Stromal cell of bone marrow (primary cell): ENCODE results near the gene IMMT.
"Not testable (repeated sequence)": the region's sequence is repeated elsewhere in the genome, so short reads cannot be mapped to it uniquely, and the experiment has no call there.

Experiments used
- DNase-seq: peaks from one replicate; pipeline ENCODE4 v3.0.0-alpha.2; 2012; ENCODE audit warnings: low read depth

The IMMT gene

GRCh38 chr2:86195055-86195807 lies at the start of gene IMMT:
Gene IMMT, minus strand, starts transcription at chr2:86195462. Its CDS starts 80 bp downstream, at chr2:86195382.
- peak; percentile 94 for DNase-seq

- DNase-seq = not testable (repeated sequence)
Measured at GRCh38 chr2:86244781-86245180, 49.5 kb upstream of the IMMT start.

DNA sequence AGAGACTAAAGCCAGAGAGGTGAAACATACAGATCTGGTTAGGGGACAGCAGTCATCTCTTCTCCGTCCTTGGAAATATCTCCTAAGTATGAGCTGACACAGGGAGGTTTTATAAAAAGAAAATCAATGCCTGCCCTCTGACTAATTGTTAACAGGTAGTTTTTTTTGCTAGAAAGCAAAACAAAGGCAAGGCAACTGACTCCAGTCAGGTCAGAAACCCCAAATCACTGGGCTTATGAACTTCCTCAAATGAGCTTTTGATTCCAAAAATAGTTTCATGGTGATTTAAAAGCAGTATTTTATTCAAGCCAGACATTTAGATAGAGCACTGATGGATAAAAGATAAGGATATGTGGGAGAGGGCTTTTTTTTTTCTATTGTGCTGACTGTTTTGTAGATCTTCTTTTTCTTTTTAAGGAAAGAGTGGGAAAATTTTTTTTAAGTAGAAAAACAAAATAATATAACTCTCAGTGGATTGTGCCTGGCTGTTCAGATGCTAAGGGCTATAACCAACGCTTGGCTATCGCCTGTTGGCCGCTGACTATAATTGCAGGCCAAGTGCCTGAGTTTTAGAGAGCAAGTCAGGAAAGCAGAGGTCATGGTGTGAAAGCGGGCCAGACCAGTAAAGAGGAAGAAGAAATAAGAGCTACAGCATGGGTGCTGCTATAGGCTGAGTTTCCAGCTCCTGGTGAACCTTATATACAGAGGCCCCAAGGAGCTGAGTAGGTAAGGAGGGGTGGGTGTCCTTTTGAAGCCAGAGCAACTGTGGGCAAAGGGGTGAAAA lies 48.9 kb upstream of the IMMT start:
- DNase-seq = no peak

- DNase-seq = no peak
Measured at GRCh38 chr2:86243272-86243671, 48.0 kb upstream of the IMMT start.

DNA sequence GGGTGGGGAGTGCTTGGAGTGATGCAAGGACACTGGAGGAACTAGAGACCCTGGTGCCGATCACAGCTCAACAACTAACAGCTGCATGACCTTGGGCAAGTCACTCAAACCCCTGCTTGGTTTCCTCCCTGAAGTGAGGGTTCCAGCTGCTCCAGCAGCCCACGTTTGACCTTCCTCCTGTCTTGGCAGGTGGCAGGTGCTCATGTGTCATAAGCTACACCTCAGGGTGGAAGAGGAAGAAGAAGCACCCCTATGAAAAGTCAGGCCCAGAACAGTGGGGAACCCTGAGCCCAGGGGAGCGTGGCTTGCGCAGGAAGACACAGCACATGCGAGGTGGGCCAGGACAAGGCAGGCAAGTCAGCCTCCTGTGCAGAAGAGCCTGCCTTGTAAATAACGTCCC lies 46.3 kb upstream of the IMMT start:
- DNase-seq = no peak

- DNase-seq = no peak
Measured at GRCh38 chr2:86240251-86240650, 45.0 kb upstream of the IMMT start.

- DNase-seq = no peak
Measured at GRCh38 chr2:86239745-86240144, 44.5 kb upstream of the IMMT start.

DNA sequence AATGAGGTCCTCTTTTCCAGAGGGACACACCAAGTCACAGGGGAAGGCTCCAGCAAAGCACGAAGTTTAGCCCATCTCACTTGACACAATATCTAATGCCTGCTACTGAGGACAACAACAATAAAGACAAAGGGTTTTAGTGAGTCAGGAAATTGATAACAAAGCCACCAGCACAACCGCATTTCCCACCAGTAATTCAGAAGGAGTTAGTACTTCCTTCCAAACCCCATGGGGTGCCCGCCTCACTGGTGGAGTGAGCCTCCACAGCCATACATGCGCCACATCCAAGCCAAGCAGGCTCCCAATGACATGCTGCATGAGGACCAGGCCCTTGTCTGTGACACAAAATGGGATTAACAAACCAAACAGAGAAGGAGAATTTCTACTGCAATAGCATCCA lies 44.1 kb upstream of the IMMT start:
- DNase-seq = no peak

DNA sequence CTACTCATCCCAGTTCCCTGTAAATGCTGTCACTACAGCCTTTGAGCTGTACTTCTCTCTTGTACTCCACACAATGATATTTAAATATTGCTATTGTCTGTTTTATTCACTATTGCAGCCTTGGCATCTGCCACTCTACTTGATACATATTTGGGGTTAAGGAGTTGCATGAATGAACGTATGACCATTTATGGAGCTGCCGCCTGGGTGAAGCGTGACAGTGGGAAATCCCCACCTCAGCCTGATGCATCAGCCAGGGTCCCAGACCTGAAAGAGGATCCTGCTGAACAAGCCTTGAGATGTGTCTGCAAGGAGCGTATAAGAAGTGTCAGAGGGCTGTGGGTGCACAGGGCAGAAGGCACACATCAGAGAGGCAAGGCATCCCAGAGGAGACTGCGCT lies 43.1 kb upstream of the IMMT start:
- no peak for DNase-seq

DNA sequence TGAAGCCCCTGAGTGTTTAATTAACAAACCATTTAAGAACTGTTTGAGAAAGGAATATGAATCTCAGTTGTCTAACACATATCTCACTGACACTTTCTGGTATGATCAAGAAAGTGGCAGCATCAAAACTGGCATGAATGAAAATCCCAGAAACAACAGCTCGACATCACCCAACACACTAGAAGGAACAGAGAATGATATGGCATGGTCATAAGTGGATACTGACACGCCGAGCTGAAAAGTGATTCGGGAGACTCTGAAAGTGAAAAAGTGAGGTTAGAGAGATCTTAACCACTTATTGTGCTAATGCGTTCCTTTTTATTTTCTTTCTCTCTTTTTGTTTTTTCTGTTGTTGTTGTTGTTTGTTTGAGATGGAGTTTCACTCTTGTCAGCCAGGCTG lies 41.9 kb upstream of the IMMT start:
- DNase-seq = no peak

DNA sequence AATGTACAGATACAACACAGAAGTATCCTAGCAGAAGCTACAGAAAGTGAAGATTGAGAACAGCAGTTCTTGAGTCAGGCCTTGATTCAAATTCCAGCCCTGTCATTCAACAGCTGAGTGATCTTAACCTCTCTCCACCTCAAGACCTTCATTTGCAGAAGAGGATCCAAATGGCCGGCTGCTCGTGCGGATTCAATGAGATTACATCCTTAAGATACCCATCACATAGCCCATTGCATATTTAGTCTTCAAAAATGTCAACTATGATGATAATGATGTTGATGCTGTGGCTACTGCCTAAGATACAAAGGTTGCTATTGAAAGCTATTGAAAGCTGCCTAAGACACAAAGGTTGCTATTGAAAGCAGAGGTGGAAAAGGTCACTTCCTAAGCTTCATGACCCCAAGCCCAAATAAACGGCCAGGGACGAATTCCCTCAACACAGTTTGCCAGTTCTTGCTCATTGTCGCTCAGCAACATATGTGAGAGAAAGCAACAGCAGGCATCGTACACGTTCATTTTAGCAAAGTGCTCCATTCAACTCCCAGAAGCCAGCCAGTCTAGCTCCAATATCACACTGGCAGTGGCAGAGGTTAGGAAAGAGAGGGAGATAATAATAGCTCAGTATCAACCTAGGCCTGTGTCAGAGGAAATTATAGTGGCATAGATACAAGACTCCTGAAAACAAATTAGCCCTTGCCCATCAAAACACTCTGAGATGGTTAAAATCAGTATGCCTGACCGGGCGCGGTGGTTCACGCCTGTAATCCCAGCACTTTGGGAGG lies 40.1 kb upstream of the IMMT start:
- DNase-seq = no peak

GRCh38 chr2:86234563-86235131 lies 39.4 kb upstream of the IMMT start:
- no peak for DNase-seq

DNA sequence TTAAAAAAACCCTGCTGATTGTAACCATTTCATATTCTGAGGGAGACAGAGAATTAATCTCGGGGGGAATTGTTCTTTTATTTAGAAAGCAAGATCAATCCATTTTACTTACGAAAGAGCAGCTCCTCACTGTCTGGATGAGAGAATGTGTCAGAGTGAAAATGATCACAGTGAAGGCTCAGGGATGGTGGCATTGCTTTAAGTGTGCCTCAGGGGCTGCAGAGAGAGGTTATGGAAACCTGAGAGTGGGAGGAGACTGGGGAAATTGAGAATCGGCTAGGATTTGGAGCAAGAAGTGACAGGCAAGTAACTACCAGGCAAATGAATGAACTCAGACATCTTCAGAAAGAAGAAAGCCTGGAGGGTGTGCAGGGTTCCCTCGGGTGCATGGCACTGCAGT lies 38.2 kb upstream of the IMMT start:
- DNase-seq = no peak

GRCh38 chr2:86232910-86233309 lies 37.6 kb upstream of the IMMT start:
- DNase-seq = no peak

DNA sequence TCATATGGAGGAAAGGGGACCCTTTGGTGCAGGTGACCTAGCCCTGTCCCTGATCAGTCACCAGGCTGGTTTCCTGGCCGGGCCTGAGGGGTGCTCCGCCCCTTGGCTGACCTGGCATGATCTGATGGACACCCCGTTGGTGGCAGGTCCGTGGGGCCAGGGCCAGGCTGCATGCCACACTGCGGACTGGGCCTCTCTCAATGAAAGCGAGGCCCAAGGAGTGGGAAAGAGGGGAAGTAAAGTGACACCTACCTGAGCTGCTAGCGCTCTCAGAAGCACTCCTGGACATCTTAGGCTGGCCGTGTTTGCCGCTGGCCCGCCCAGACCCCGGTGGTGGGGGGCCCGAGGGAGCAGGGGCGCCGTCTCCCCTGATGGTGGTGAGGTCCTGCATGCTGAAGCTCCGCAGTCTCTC lies 37.1 kb upstream of the IMMT start:
- no peak for DNase-seq

DNA sequence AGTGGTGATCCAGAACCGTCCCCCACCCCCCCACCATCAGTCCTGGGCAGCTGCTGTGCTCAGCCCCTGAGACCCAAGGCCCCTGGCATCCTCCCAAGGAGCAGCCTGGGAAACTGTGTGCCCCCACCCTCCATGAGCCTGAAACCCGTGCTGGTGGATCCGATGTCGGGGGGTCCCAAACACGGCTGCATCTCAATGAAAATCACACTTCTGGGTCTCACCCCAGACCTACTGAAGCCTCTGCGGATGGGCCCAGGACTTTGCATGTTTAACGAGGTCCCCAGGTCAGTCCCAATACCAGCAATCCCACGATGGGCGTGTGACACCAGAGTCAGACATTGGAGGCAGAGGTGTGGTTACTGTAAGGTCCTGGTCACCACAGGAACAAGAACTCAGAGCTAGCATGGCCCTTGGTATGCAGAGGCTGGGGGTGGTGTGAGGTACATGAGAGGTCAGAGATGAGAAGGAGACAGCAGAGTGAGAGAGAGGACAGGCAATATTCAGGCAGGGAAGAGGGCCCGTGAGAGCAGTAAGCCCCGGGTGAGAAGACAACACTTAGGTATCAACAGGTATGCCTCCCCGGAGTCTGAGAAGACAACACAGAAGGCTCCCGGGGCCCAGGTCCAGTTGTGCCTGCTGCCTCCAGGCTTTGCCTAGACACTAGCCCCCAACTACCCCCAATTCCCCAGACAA lies 36.6 kb upstream of the IMMT start:
- DNase-seq = no peak

- DNase-seq = no peak
Measured at GRCh38 chr2:86230961-86231360, 35.7 kb upstream of the IMMT start.

DNA sequence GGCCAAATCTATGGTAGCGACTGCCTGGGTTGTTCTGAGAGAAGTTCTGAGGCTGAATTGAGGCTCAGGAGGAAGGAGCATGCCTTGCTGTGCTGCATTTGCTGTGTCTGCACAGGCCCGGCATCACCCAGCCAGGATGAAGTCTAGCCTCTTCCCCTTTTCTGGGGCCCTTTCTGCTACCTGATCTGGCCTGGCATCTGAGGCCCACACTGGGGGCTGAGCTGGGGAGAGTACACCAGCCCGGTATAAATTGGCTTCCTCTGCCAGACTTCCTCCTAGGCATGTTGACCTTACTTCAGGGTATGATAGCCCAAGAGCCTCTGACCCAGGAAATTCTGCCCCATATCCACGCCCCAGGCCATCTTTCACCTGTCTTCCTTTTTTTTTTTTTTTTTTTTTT lies 34.0 kb upstream of the IMMT start:
- DNase-seq = no peak

DNA sequence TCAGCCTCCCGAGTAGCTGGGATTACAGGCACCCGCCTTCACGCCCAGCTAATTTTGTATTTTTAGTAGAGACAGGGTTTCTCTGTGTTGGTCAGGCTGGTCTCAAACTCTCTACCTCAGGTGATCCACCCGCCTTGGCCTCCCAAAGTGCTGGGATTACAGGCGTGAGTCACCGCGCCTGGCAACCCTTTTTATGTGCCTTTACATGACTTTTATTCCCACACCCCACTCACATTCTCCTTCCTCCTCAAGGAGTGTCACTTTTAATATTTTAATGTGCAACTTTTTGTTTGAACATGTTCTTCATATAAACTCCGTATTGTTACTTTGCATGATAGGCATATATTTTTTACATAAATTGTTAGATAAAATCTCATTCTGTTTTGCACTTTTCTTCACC lies 33.3 kb upstream of the IMMT start:
- not testable (repeated sequence) for DNase-seq

- no peak for DNase-seq
Measured at GRCh38 chr2:86227685-86228084, 32.4 kb upstream of the IMMT start.

DNA sequence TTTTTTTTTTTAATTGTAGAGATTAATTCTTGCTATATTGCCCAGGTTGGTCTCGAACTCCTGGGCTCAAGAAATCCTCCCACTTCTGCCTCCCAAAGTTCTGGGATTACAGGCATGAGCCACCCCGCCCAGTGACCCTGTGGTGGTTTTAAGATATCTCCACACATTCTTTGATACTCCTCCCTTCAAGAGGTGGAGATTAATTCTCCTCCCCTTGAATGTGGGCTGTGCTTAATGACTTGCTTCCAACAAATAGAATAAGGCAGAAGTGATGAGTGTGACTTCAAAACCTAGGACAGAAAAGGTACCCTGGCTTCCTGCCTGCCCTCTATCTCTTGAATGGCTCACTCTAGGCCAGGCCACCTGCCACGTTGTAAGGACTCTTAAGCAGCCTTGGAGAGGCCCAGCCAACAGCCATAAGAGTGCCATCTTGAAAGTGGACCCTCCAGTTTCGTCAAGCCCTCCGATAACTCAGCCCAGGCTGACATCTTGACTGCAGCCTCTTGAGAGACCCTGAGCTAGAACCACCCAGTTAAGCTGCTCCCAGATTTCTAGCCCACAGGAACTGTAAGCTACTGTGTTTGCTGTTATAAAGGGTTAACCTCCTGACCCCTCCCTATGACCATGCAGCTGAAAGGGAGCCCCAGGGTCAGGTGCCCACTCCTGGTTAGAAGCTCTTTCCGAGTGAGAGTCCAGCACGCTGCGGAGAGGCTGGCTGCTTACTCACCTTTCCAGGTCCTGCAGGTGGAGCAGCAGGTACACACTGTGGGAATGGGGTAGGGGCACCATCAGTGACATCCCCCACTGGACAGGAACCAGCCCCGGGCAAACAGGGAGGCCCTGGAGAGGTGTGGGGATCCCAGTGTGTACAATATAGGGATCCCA lies 31.6 kb upstream of the IMMT start:
- no peak for DNase-seq
